ENCODE data around the gene CLPX.

CLPX gene

DNA sequence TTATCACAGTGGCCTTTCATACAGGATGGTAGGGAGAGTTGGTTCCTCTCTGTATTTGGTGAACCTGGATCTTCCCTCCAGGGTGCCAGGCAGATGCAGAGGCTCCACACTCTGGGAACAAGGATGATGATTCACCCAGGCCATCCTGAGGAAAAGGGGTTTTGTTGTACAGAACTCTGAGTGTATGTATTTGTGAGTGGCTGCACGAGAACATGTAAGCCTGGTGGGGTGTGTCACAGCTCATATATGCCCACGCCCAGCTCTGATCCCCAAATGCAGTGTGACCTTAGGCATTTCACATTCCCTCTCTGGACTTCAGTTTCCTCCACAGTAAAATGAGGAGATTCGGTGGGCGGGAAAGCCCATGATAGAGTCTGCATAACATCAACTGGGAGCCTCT is 37.7 kb upstream of the CLPX start:
- TF ChIP-seq, protein P1, sequence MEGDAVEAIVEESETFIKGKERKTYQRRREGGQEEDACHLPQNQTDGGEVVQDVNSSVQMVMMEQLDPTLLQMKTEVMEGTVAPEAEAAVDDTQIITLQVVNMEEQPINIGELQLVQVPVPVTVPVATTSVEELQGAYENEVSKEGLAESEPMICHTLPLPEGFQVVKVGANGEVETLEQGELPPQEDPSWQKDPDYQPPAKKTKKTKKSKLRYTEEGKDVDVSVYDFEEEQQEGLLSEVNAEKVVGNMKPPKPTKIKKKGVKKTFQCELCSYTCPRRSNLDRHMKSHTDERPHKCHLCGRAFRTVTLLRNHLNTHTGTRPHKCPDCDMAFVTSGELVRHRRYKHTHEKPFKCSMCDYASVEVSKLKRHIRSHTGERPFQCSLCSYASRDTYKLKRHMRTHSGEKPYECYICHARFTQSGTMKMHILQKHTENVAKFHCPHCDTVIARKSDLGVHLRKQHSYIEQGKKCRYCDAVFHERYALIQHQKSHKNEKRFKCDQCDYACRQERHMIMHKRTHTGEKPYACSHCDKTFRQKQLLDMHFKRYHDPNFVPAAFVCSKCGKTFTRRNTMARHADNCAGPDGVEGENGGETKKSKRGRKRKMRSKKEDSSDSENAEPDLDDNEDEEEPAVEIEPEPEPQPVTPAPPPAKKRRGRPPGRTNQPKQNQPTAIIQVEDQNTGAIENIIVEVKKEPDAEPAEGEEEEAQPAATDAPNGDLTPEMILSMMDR (conservative IDR thresholded peaks at IDR 0.05; ENCODE audit: low read length): no peak
- no peak for DNase-seq (ENCODE audit: low read depth)
- H3K4me3 ChIP-seq (ENCODE audit: low read length): no peak overlapping the region

DNA sequence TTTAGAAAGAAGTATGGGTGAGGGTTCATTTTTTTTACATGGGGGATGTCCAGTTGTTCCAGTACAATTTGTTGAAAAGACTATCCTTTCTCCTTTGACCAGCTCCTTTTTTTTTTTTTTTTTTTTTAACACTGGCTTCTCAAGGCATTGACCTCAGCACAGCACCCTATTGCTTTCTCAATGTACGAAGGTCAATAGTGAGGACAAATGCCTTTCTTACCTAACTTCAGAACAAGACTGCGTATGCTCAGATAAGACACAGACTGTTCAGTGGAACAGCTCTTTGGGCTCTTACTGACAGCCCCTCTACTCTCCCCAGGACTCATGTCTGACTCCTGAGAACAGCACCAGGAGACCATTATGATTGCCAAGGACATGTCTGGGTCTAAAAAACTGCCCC is 36.6 kb upstream of the CLPX start:
- no peak for DNase-seq (ENCODE audit: low read depth)
- TF ChIP-seq, protein P1 (conservative IDR thresholded peaks at IDR 0.05; ENCODE audit: low read length): no peak
- no peak overlapping the region for H3K4me3 ChIP-seq (ENCODE audit: low read length)

DNA sequence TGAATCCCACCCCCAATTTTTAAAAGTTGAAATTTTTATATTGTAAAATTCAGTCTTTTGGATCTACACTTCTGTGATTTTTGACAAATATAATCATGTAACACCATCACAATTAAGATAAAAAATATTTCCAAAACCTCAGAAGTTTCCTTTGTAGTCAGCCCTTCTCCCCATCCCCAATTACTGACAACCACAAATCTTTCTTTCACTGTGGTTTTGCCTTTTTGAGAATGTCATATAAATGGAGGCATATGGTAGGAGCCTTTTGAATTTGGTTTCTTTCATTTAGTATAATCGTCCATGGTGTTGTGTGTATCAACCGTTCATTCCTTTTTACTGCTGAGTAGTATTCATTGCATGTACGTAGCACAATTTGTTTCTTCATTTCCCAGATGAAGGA is 34.0 kb upstream of the CLPX start:
- TF ChIP-seq, protein P1 (conservative IDR thresholded peaks at IDR 0.05; ENCODE audit: low read length): no peak
- no peak for DNase-seq (ENCODE audit: low read depth)
- no peak overlapping the region for H3K4me3 ChIP-seq (ENCODE audit: low read length)

DNA sequence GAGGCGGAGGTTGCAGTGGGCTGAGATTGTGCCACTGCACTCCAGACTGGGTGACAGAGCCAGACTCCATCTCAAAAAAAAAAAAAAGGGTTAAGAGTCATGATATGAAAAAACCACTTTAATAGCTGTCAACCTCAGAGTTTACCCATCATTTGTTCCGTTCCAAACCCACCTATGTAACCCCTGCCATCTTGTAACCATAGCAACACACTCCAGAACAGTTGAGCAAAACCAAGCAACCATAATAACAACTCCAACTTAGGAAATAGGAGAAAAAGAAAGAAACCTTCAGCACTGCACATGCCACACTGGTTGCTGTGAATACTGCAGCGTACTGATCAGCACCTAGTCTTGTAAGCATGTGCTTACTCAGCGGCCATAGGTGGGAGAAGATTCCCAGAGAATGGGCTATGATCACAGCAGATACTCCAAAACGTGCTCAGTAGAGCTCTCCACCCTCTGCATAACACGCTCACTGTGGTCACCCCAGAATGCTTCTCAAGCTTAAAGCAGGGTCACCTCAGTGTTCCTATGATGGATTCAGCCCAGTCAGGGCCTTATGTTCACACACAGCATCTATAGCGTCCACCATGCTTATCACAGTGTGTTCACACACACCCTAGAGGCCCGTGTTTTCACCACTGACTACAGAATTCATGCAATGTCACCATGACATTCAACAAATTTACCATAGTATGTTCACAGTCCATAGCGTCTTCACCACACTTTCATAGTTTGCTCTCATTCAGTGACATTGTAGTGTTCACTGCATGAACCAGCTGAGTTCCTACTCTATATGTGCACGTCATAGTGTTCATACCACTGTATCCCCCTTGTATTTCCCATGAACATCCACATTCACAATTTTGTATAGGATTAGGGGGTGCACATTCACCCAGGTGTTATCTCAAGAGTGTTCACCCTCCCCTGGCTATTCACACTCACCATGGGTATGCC is 32.7 kb upstream of the CLPX start:
- H3K4me3 ChIP-seq (ENCODE audit: low read length): no peak overlapping the region
- TF ChIP-seq, protein P1 (conservative IDR thresholded peaks at IDR 0.05; ENCODE audit: low read length): no peak
- no peak for DNase-seq (ENCODE audit: low read depth)

DNA sequence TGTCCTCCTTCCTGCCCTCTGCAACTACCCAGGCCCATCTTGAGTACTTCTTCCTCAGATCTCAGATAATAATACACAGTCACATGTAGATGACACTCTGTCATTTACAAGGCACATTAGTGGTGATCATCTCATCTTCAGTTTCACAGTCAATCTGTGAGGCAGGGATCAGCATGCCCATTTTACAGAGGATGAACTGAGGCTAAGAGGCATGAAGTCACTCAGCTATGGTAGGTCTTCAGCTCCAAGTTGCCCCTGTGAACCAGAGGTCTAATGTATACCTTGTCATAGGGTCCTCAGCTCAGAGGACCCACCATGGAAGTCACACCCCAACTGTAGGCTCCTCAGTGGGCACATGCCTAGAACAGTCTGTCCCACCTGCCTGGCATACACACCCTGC is 30.4 kb upstream of the CLPX start:
- no peak for DNase-seq (ENCODE audit: low read depth)
- TF ChIP-seq, protein P1 (conservative IDR thresholded peaks at IDR 0.05; ENCODE audit: low read length): no peak
- no peak overlapping the region for H3K4me3 ChIP-seq (ENCODE audit: low read length)

DNA sequence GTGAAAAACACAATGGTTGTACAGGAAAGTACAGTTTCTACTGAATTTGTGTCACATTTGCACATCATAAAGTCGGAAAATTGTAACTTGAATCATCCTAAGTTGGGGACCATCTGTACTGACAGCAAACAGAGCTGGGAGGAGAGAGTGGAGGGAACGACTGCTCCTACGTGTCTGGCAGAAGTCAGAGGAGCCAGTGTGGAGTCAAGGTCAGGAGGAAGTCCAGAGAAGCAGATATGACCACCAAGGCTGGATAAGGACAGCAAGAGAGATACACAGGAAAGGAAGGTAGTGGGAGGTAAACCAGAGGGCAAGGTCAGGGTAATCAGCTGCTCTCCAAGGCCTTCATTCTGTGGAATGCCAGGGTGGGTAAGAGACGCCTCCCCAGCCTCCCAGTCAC is 28.9 kb upstream of the CLPX start:
- TF ChIP-seq, protein P1 (conservative IDR thresholded peaks at IDR 0.05; ENCODE audit: low read length): no peak
- H3K4me3 ChIP-seq (ENCODE audit: low read length): no peak overlapping the region
- no peak for DNase-seq (ENCODE audit: low read depth)

DNA sequence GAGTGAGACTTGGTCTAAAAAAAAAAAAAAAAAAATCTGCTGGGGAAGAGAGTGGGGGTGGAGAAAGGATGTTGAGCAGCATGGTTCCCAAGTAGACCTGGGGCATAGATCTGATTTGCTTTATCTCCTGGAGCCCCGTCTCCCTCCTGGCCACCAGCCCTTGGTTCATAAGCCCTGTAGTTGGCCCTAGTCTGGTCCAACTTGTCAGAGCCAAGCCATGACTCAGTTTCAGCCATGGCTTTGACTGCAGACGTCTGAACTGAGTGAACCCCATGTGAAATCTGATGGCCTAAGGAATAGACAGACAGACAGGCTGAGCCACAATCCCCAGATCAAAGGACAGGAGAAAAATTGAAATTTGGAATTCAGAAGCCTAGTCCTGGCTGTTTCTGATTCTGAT is 28.1 kb upstream of the CLPX start:
- TF ChIP-seq, protein P1 (conservative IDR thresholded peaks at IDR 0.05; ENCODE audit: low read length): no peak
- no peak overlapping the region for H3K4me3 ChIP-seq (ENCODE audit: low read length)
- no peak for DNase-seq (ENCODE audit: low read depth)
